Epidermal melanocyte (primary cell): Measurements from ENCODE around the gene SYNJ2.
"Not testable (repeated sequence)": the region's sequence is repeated elsewhere in the genome, so short reads cannot be mapped to it uniquely, and the experiment has no call there.

ENCODE experiments used
- DNase-seq: peaks from one replicate; pipeline ENCODE4 v3.0.0; 2011; ENCODE audit warnings: low spot score; ENCODE audit not compliant: insufficient read length

Gene SYNJ2

GRCh38 chr6:157981395-157982101 is at the start of gene SYNJ2:
Gene SYNJ2, plus strand, starts transcription at chr6:157981863. Its CDS starts 99 bp downstream, at chr6:157981962.
- peak; percentile 72 for DNase-seq

GRCh38 chr6:157935786-157936185 is 45.9 kb upstream of the SYNJ2 start:
- no peak for DNase-seq

GRCh38 chr6:157937318-157937717 is 44.3 kb upstream of the SYNJ2 start:
- no peak for DNase-seq

GRCh38 chr6:157937916-157938315 is 43.7 kb upstream of the SYNJ2 start:
- DNase-seq = no peak

GRCh38 chr6:157940375-157941036 is 41.2 kb upstream of the SYNJ2 start:
- DNase-seq = not testable (repeated sequence)

GRCh38 chr6:157941101-157941863 is 40.4 kb upstream of the SYNJ2 start:
- no peak for DNase-seq

- no peak for DNase-seq
Measured at GRCh38 chr6:157942351-157942750, 39.3 kb upstream of the SYNJ2 start.

- DNase-seq = no peak
Measured at GRCh38 chr6:157943249-157943963, 38.3 kb upstream of the SYNJ2 start.

- DNase-seq = no peak
Measured at GRCh38 chr6:157943964-157944283, 37.7 kb upstream of the SYNJ2 start.

GRCh38 chr6:157944983-157945931 is 36.4 kb upstream of the SYNJ2 start:
- no peak for DNase-seq

- no peak for DNase-seq
Measured at GRCh38 chr6:157946053-157946617, 35.5 kb upstream of the SYNJ2 start.

GRCh38 chr6:157946865-157947532 is 34.7 kb upstream of the SYNJ2 start:
- DNase-seq = no peak

GRCh38 chr6:157950899-157951298 is 30.8 kb upstream of the SYNJ2 start:
- DNase-seq = not testable (repeated sequence)

- DNase-seq = no peak
Measured at GRCh38 chr6:157951828-157952227, 29.8 kb upstream of the SYNJ2 start.

GRCh38 chr6:157952861-157953351 is 28.8 kb upstream of the SYNJ2 start:
- DNase-seq = no peak

- DNase-seq = no peak
Measured at GRCh38 chr6:157953580-157954091, 28.0 kb upstream of the SYNJ2 start.

GRCh38 chr6:157954150-157955117 is 27.2 kb upstream of the SYNJ2 start:
- no peak for DNase-seq

GRCh38 chr6:157955675-157956074 is 26.0 kb upstream of the SYNJ2 start:
- no peak for DNase-seq
